Caco-2 (cell line): ENCODE data around the gene AMOTL1. TPM values are rescaled to one million over a fixed set of nuclear protein-coding genes. Genes with fewer than 3 reads are reported as not detected.
"Not testable (repeated sequence)": the region's sequence is repeated elsewhere in the genome, so short reads cannot be mapped to it uniquely, and the experiment has no call there.

Source experiments
- BruUV-seq: library from RNA; stranded (reverse); fragments of 400-500 nt; replicated peaks from 2 replicates; lab custom pipeline; 2021; lab: Mats Ljungman, UMichigan
- CTCF ChIA-PET: fragments of 300-600 bp; sonication (Branson Sonifier 250); formaldehyde crosslinking; loops from one replicate; lab custom pipeline; 2022; ENCODE audit warnings: antibody characterized with exemption; lab: Charles Lee
- POLR2A ChIA-PET: fragments of 300-600 bp; sonication (Branson Sonifier 250); formaldehyde crosslinking; loops from one replicate; lab custom pipeline; 2022; ENCODE audit warnings: antibody characterized with exemption; lab: Charles Lee
- DNase-seq, 2 experiments: peaks; one replicate each; pipeline versions ENCODE4 v3.0.0 to v3.0.0-alpha.2; 2020 to 2022
- H3K27me3 ChIP-seq: replicated peaks from 2 replicates; pipeline ENCODE4 v1.6.0; 2011; ENCODE audit warnings: low read length; ENCODE audit not compliant: control insufficient read depth, insufficient read depth
- H3K36me3 ChIP-seq: 2 replicates; pipeline ENCODE4 v1.5.1; 2011; ENCODE audit warnings: low read length; ENCODE audit not compliant: control insufficient read depth, insufficient read depth
- H3K4me1 ChIP-seq: fragments of 250-450 bp; sonication (Bioruptor Pico); 2 replicates; pipeline ENCODE4 v1.5.1; 2020; ENCODE audit warnings: mild to moderate bottlenecking
- H3K4me3 ChIP-seq: 2 replicates; pipeline ENCODE4 v1.5.1; 2011; ENCODE audit warnings: low read depth, mild to moderate bottlenecking, control low read depth, low read length
- H3K9me3 ChIP-seq: fragments of 250-450 bp; sonication (Bioruptor Pico); 2 replicates; pipeline ENCODE4 v1.5.1; 2020; ENCODE audit warnings: mild to moderate bottlenecking, moderate library complexity
- H3K27ac Mint-ChIP-seq: one replicate; pipeline ENCODE4 v1.8.0; 2022; ENCODE audit warnings: mixed read lengths; ENCODE audit not compliant: unreplicated experiment
- H3K27me3 Mint-ChIP-seq: one replicate; pipeline ENCODE4 v1.8.0; 2022; ENCODE audit warnings: mixed read lengths; ENCODE audit not compliant: insufficient read depth, unreplicated experiment
- H3K36me3 Mint-ChIP-seq: one replicate; pipeline ENCODE4 v1.8.0; 2022; ENCODE audit warnings: mild to moderate bottlenecking, mixed read lengths; ENCODE audit not compliant: insufficient read depth, unreplicated experiment
- H3K4me1 Mint-ChIP-seq: one replicate; pipeline ENCODE4 v1.8.0; 2022; ENCODE audit warnings: low read depth, mixed read lengths; ENCODE audit not compliant: unreplicated experiment
- H3K4me3 Mint-ChIP-seq: one replicate; pipeline ENCODE4 v1.8.0; 2022; ENCODE audit warnings: mild to moderate bottlenecking, moderate library complexity, mixed read lengths; ENCODE audit not compliant: unreplicated experiment
- H3K9me3 Mint-ChIP-seq: one replicate; pipeline ENCODE4 v1.8.0; 2022; ENCODE audit warnings: mixed read lengths; ENCODE audit not compliant: unreplicated experiment
- CTCF ChIP-seq, 2 experiments: fragments of 200-600 bp in 1 of 2; IDR thresholded peaks; 1 replicate in 1 of 2; 2 replicates in 1 of 2; pipeline versions ENCODE4 v1.5.1 to v1.8.0; 2011 to 2022; ENCODE audit warnings: antibody characterized with exemption in 1 of 2, control low read depth in 1 of 2, inconsistent platforms in 1 of 2, low read depth in 1 of 2, low read length in 1 of 2, mild to moderate bottlenecking in 1 of 2, moderate library complexity in 1 of 2; ENCODE audit not compliant: insufficient read depth in 1 of 2, severe bottlenecking in 1 of 2, unreplicated experiment in 1 of 2
- intact Hi-C: fragments of 100-400 bp; cut with micrococcal nuclease; formaldehyde crosslinking; loops from one replicate; pipeline ENCODE4 v1.10.0; 2022; ENCODE audit not compliant: unreplicated experiment
- total RNA-seq: library from RNA; stranded (reverse); gene quantifications from 2 replicates; pipeline ENCODE4 v1.2.3, GENCODE V29; 2022

The AMOTL1 gene
- total RNA-seq, 1 experiment from 2014 or later: 60.8 TPM

- Histone ChIP-seq H3K36me3 (peaks cover 8% of the 10 kb centered on the region), H3K4me1 (peaks cover 3% of the 10 kb centered on the region; the same call in 1 of the 2 replicates), H3K9me3 (no peaks in the 10 kb centered on the region), H3K4me3 (no peak overlapping the region), H3K27me3 (no peaks in the 10 kb centered on the region)
- peaks cover 75% of the 10 kb centered on the region for H3K36me3 Mint-ChIP-seq
- peaks cover 34% of the 10 kb centered on the region for H3K9me3 Mint-ChIP-seq
- ChIA-PET POLR2A (no interaction called here), CTCF (interaction anchor here (0.9 kb wide), 1 partner anchor 186 kb away, joined by 3 read pairs; no protein-coding TSS in a partner anchor)
- no peak for TF ChIP-seq CTCF (IDR thresholded peaks at IDR 0.05; ENCODE audit: insufficient read depth in 1 of 2, low read depth in 1 of 2, low read length in 1 of 2, severe bottlenecking in 1 of 2, unreplicated experiment in 1 of 2)
- no peak overlapping the region for H3K4me3 Mint-ChIP-seq
- no peak overlapping the region for H3K27ac Mint-ChIP-seq
- peaks cover 16% of the 10 kb centered on the region for H3K4me1 Mint-ChIP-seq
- BruUV-seq: no TSS peak
- no peaks in the 10 kb centered on the region for H3K27me3 Mint-ChIP-seq
- DNase-seq: no peak
- intact Hi-C loops: no loop called here
Measured at GRCh38 chr11:94809251-94809650, 41.1 kb downstream of the AMOTL1 start.

GRCh38 chr11:94812724-94813720 lies 44.9 kb downstream of the AMOTL1 start:
- H3K27me3 ChIP-seq, H3K4me1 ChIP-seq, intact Hi-C loops, H3K36me3 ChIP-seq, POLR2A ChIA-PET, H3K4me3 ChIP-seq, H3K4me3 Mint-ChIP-seq, CTCF ChIA-PET, H3K27me3 Mint-ChIP-seq, BruUV-seq, DNase-seq: not testable (repeated sequence)
- H3K9me3 ChIP-seq: peaks cover 31% of the 10 kb centered on the region
- Mint-ChIP-seq H3K9me3 (peaks cover 49% of the 10 kb centered on the region), H3K36me3 (peaks cover 83% of the 10 kb centered on the region), H3K27ac (peak overlapping the region; percentile 43), H3K4me1 (peaks cover 16% of the 10 kb centered on the region)

GRCh38 chr11:94814272-94814976 lies 46.3 kb downstream of the AMOTL1 start:
- no peaks in the 10 kb centered on the region for H3K27me3 ChIP-seq
- Mint-ChIP-seq H3K4me1 (peaks cover 16% of the 10 kb centered on the region), H3K4me3 (no peak overlapping the region), H3K36me3 (peaks cover 86% of the 10 kb centered on the region), H3K27ac (peak overlapping the region; percentile 43), H3K9me3 (peaks cover 61% of the 10 kb centered on the region), H3K27me3 (no peaks in the 10 kb centered on the region)
- DNase-seq: no peak
- no peaks in the 10 kb centered on the region; the same call in 1 of the 2 replicates for H3K4me1 ChIP-seq
- intact Hi-C loops: loop anchor here (2.0 kb wide), 1 partner anchor 18 kb away; no protein-coding TSS in a partner anchor
- peaks cover 32% of the 10 kb centered on the region for H3K9me3 ChIP-seq
- TF ChIP-seq CTCF (IDR thresholded peaks at IDR 0.05; ENCODE audit: insufficient read depth in 1 of 2, low read depth in 1 of 2, low read length in 1 of 2, severe bottlenecking in 1 of 2, unreplicated experiment in 1 of 2): no peak
- no TSS peak for BruUV-seq
- peaks cover 5% of the 10 kb centered on the region for H3K36me3 ChIP-seq
- ChIA-PET CTCF (no interaction called here), POLR2A (no interaction called here)
- H3K4me3 ChIP-seq: no peak overlapping the region
